Activated CD4-positive, CD25-positive, alpha-beta regulatory T cell treated with anti-CD3 and anti-CD28 coated beads, Interleukin-2, amount 50 U/mL, for 72 hours (primary cell): ENCODE results near the gene LYRM2.
A peak's percentile ranks its signal among the peaks of the same experiment; 100 is the strongest.

Source experiments
- DNase-seq: peaks from one replicate; pipeline ENCODE4 v3.0.0; 2021

LYRM2 gene

GRCh38 chr6:89638320-89639195 is at the start of gene LYRM2:
Gene LYRM2 (minus strand): TSS chr6:89638747. CDS start chr6:89638716, 31 bp downstream.
- DNase-seq, result peak; percentile 95

GRCh38 chr6:89688328-89688727 is 49.8 kb upstream of the LYRM2 start:
- DNase-seq, result no peak

GRCh38 chr6:89685311-89685710 is 46.8 kb upstream of the LYRM2 start:
- no peak for DNase-seq

- DNase-seq, result no peak
Measured at GRCh38 chr6:89682991-89683390, 44.4 kb upstream of the LYRM2 start.

- DNase-seq, result no peak
Measured at GRCh38 chr6:89681983-89682564, 43.5 kb upstream of the LYRM2 start.

GRCh38 chr6:89680551-89680950 is 42.0 kb upstream of the LYRM2 start:
- no peak for DNase-seq

GRCh38 chr6:89680150-89680549 is 41.6 kb upstream of the LYRM2 start:
- no peak for DNase-seq

- DNase-seq, result no peak
Measured at GRCh38 chr6:89679215-89680120, 40.9 kb upstream of the LYRM2 start.

GRCh38 chr6:89678531-89678930 is 40.0 kb upstream of the LYRM2 start:
- no peak for DNase-seq

- no peak for DNase-seq
Measured at GRCh38 chr6:89675949-89676748, 37.6 kb upstream of the LYRM2 start.

- no peak for DNase-seq
Measured at GRCh38 chr6:89670935-89671565, 32.5 kb upstream of the LYRM2 start.

- no peak for DNase-seq
Measured at GRCh38 chr6:89669002-89669401, 30.5 kb upstream of the LYRM2 start.

GRCh38 chr6:89667872-89668556 is 29.5 kb upstream of the LYRM2 start:
- DNase-seq, result no peak

GRCh38 chr6:89662659-89663223 is 24.2 kb upstream of the LYRM2 start:
- DNase-seq, result no peak

- DNase-seq, result no peak
Measured at GRCh38 chr6:89661559-89661958, 23.0 kb upstream of the LYRM2 start.

GRCh38 chr6:89660981-89661380 is 22.4 kb upstream of the LYRM2 start:
- no peak for DNase-seq

- DNase-seq, result no peak
Measured at GRCh38 chr6:89657445-89658158, 19.1 kb upstream of the LYRM2 start.

GRCh38 chr6:89655122-89655521 is 16.6 kb upstream of the LYRM2 start:
- no peak for DNase-seq

GRCh38 chr6:89650579-89650978 is 12.0 kb upstream of the LYRM2 start:
- DNase-seq, result no peak

GRCh38 chr6:89649682-89650081 is 11.1 kb upstream of the LYRM2 start:
- DNase-seq, result no peak
